ENCODE data around the gene SAMD10. TPM values are rescaled to one million over a fixed set of nuclear protein-coding genes. Genes with fewer than 3 reads are reported as not detected.
"Not testable (repeated sequence)": the region's sequence is repeated elsewhere in the genome, so short reads cannot be mapped to it uniquely, and the experiment has no call there.

The SAMD10 gene
- polyA plus RNA-seq, 1 of the 3 experiments (the other 2 are of a cell fraction) = 11.6 TPM

GRCh38 chr20:63976980-63977738, 2.3 kb downstream of the SAMD10 start:
- Histone ChIP-seq H3K4me1 (ENCODE audit: control insufficient read depth in 1 of 2, insufficient read depth in 2 of 2, low read depth in 1 of 2, low read length in 1 of 2) (peaks cover 12 to 24% of the 10 kb centered on the region in 2 experiments), H3K4me2 (peak overlapping the region; percentile 89; the same call in 1 of the 2 replicates), H3K9ac (no peak overlapping the region), H4K20me1 (ENCODE audit: insufficient read depth) (no peaks in the 10 kb centered on the region), H2AFZ (ENCODE audit: low read depth) (no peak overlapping the region), H3K36me3 (replicated peaks in 1 of 2; ENCODE audit: control insufficient read depth in 1 of 2, insufficient read depth in 2 of 2, low read length in 1 of 2) (no peaks in the 10 kb centered on the region), H3K27me3 (ENCODE audit: insufficient read depth) (no peaks in the 10 kb centered on the region), H3K79me2 (ENCODE audit: insufficient read depth) (peaks cover 11% of the 10 kb centered on the region), H3K9me3 (no peaks in the 10 kb centered on the region), H3K27ac (ENCODE audit: low read depth in 2 of 2, low read length in 1 of 2) (no peak overlapping the region), H3K9me2 (no peaks in the 10 kb centered on the region), H3F3A (replicated peaks; ENCODE audit: insufficient read depth) (peaks cover 11% of the 10 kb centered on the region), H3K4me3 (ENCODE audit: low read depth in 2 of 2, low read length in 1 of 2) (no peak overlapping the region)
- POLR2A ChIA-PET = interaction anchor here (0.8 kb wide), 1 partner anchor 85 kb away, joined by 3 read pairs; no protein-coding TSS in a partner anchor
- TF ChIP-seq GATA2 (CRISPR knock-in tag; IDR thresholded peaks at IDR 0.05) (no peak), RFX5 (IDR thresholded peaks at IDR 0.05; ENCODE audit: low read length) (no peak), SIN3A (IDR thresholded peaks at IDR 0.05; ENCODE audit: borderline replicate concordance, low read depth, low read length) (no peak), MEF2A (IDR thresholded peaks at IDR 0.05; ENCODE audit: borderline replicate concordance, low read depth) (no peak), YY1 (IDR thresholded peaks at IDR 0.05; ENCODE audit: low read depth) (no peak), RAD21 (IDR thresholded peaks at IDR 0.05; ENCODE audit: low read length) (no peak), TCF12 (IDR thresholded peaks at IDR 0.05) (no peak), CHD2 (IDR thresholded peaks at IDR 0.05; ENCODE audit: low read length, partially characterized antibody) (no peak), TEAD4 (IDR thresholded peaks at IDR 0.05; ENCODE audit: borderline replicate concordance, insufficient read depth) (no peak), NFIC (IDR thresholded peaks at IDR 0.05; ENCODE audit: borderline replicate concordance) (no peak), IRF3 (IDR thresholded peaks at IDR 0.05; ENCODE audit: low read depth, low read length) (no peak), JUND (IDR thresholded peaks at IDR 0.05) (no peak), EP300 (IDR thresholded peaks at IDR 0.05; ENCODE audit: borderline replicate concordance in 1 of 2, low read depth in 1 of 2, low read length in 1 of 2) (no peak)
- TF ChIP-seq, protein P1, sequence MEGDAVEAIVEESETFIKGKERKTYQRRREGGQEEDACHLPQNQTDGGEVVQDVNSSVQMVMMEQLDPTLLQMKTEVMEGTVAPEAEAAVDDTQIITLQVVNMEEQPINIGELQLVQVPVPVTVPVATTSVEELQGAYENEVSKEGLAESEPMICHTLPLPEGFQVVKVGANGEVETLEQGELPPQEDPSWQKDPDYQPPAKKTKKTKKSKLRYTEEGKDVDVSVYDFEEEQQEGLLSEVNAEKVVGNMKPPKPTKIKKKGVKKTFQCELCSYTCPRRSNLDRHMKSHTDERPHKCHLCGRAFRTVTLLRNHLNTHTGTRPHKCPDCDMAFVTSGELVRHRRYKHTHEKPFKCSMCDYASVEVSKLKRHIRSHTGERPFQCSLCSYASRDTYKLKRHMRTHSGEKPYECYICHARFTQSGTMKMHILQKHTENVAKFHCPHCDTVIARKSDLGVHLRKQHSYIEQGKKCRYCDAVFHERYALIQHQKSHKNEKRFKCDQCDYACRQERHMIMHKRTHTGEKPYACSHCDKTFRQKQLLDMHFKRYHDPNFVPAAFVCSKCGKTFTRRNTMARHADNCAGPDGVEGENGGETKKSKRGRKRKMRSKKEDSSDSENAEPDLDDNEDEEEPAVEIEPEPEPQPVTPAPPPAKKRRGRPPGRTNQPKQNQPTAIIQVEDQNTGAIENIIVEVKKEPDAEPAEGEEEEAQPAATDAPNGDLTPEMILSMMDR (IDR thresholded peaks at IDR 0.05) = no peak
- TF ChIP-seq, protein P2, sequence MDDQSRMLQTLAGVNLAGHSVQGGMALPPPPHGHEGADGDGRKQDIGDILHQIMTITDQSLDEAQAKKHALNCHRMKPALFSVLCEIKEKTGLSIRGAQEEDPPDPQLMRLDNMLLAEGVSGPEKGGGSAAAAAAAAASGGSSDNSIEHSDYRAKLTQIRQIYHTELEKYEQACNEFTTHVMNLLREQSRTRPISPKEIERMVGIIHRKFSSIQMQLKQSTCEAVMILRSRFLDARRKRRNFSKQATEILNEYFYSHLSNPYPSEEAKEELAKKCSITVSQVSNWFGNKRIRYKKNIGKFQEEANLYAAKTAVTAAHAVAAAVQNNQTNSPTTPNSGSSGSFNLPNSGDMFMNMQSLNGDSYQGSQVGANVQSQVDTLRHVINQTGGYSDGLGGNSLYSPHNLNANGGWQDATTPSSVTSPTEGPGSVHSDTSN (IDR thresholded peaks at IDR 0.05) = no peak
- TF ChIP-seq, protein P3, sequence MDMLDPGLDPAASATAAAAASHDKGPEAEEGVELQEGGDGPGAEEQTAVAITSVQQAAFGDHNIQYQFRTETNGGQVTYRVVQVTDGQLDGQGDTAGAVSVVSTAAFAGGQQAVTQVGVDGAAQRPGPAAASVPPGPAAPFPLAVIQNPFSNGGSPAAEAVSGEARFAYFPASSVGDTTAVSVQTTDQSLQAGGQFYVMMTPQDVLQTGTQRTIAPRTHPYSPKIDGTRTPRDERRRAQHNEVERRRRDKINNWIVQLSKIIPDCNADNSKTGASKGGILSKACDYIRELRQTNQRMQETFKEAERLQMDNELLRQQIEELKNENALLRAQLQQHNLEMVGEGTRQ (IDR thresholded peaks at IDR 0.05; ENCODE audit: borderline replicate concordance, low read depth, low read length) = no peak
- peak; percentile 9 for DNase-seq
- CTCF ChIA-PET = interaction anchor here (1.9 kb wide), 1 partner anchor 202 kb away, joined by 9 read pairs; no protein-coding TSS in a partner anchor
- 93% methylated on average over 9 of the region's 18 CpGs for WGBS (ENCODE audit: low lambda C conversion rate)

GRCh38 chr20:63976511-63976910, 2.9 kb downstream of the SAMD10 start:
- peaks cover 12 to 19% of the 10 kb centered on the region in 2 experiments for H3K4me1 ChIP-seq (ENCODE audit: control insufficient read depth in 1 of 2, insufficient read depth in 2 of 2, low read depth in 1 of 2, low read length in 1 of 2)
- H2AFZ ChIP-seq (ENCODE audit: low read depth); H3K9me3 ChIP-seq; H3K27ac ChIP-seq (ENCODE audit: low read depth in 2 of 2, low read length in 1 of 2); POLR2A ChIA-PET; H3K36me3 ChIP-seq (replicated peaks in 1 of 2; ENCODE audit: control insufficient read depth in 1 of 2, insufficient read depth in 2 of 2, low read length in 1 of 2); H3K79me2 ChIP-seq (ENCODE audit: insufficient read depth); H3K4me3 ChIP-seq (ENCODE audit: low read depth in 2 of 2, low read length in 1 of 2); H3K9me2 ChIP-seq; H3K4me2 ChIP-seq; H3K9ac ChIP-seq; DNase-seq; H3K27me3 ChIP-seq (ENCODE audit: insufficient read depth); H4K20me1 ChIP-seq (ENCODE audit: insufficient read depth): not testable (repeated sequence)
- WGBS (ENCODE audit: low lambda C conversion rate) = 94% methylated on average over 7 of the region's 7 CpGs
- CTCF ChIA-PET = interaction anchor here (1.9 to 3.6 kb wide), 2 partner anchors 201 to 438 kb away, joined by 9 to 42 read pairs; partner anchors contain the start of gene PTK6
- peaks cover 11% of the 10 kb centered on the region for H3F3A ChIP-seq (replicated peaks; ENCODE audit: insufficient read depth)
